NCI-H187 treated with DMSO at 0.1 percent for 48 hours (cell line): ENCODE data around the gene PDZD2.
"Not testable (repeated sequence)": the region's sequence is repeated elsewhere in the genome, so short reads cannot be mapped to it uniquely, and the experiment has no call there.

ENCODE experiments used
- DNase-seq: peaks from one replicate; lab custom pipeline; 2025; lab: John Stamatoyannopoulos, UW

PDZD2 gene

GRCh38 chr5:31691408-31691807 lies 52.5 kb downstream of the PDZD2 start:
- DNase-seq, result not testable (repeated sequence)

GRCh38 chr5:31692561-31693221 lies 53.8 kb downstream of the PDZD2 start:
- DNase-seq, result no peak

GRCh38 chr5:31698673-31699072 lies 59.7 kb downstream of the PDZD2 start:
- no peak for DNase-seq

- no peak for DNase-seq
Measured at GRCh38 chr5:31701642-31702299, 62.8 kb downstream of the PDZD2 start.

GRCh38 chr5:31702712-31703111 lies 63.8 kb downstream of the PDZD2 start:
- DNase-seq, result no peak

- DNase-seq, result no peak
Measured at GRCh38 chr5:31703757-31704156, 64.8 kb downstream of the PDZD2 start.

- DNase-seq, result no peak
Measured at GRCh38 chr5:31706186-31706585, 67.3 kb downstream of the PDZD2 start.

GRCh38 chr5:31707329-31707728 lies 68.4 kb downstream of the PDZD2 start:
- no peak for DNase-seq

GRCh38 chr5:31708089-31708488 lies 69.2 kb downstream of the PDZD2 start:
- DNase-seq, result no peak

- no peak for DNase-seq
Measured at GRCh38 chr5:31711363-31711762, 72.4 kb downstream of the PDZD2 start.

GRCh38 chr5:31711935-31712592 lies 73.1 kb downstream of the PDZD2 start:
- DNase-seq, result no peak

GRCh38 chr5:31717561-31717960 lies 78.6 kb downstream of the PDZD2 start:
- no peak for DNase-seq

GRCh38 chr5:31720004-31720403 lies 81.1 kb downstream of the PDZD2 start:
- no peak for DNase-seq

- DNase-seq, result no peak
Measured at GRCh38 chr5:31720811-31721345, 81.9 kb downstream of the PDZD2 start.

- DNase-seq, result no peak
Measured at GRCh38 chr5:31722111-31722510, 83.2 kb downstream of the PDZD2 start.

GRCh38 chr5:31725996-31726395 lies 87.1 kb downstream of the PDZD2 start:
- no peak for DNase-seq

- no peak for DNase-seq
Measured at GRCh38 chr5:31726952-31727351, 88.0 kb downstream of the PDZD2 start.

GRCh38 chr5:31728039-31728438 lies 89.1 kb downstream of the PDZD2 start:
- DNase-seq, result no peak

- DNase-seq, result not testable (repeated sequence)
Measured at GRCh38 chr5:31728806-31729205, 89.9 kb downstream of the PDZD2 start.

- no peak for DNase-seq
Measured at GRCh38 chr5:31730139-31730538, 91.2 kb downstream of the PDZD2 start.

- DNase-seq, result no peak
Measured at GRCh38 chr5:31731016-31731415, 92.1 kb downstream of the PDZD2 start.

GRCh38 chr5:31731710-31732301 lies 92.9 kb downstream of the PDZD2 start:
- DNase-seq, result no peak

- not testable (repeated sequence) for DNase-seq
Measured at GRCh38 chr5:31732821-31733220, 93.9 kb downstream of the PDZD2 start.
